MCF 10A (cell line): Measurements from ENCODE around the gene RSKR. TPM values are rescaled to one million over a fixed set of nuclear protein-coding genes. Genes with fewer than 3 reads are reported as not detected.

Experiments
- BruUV-seq: library from RNA; stranded (reverse); fragments of 400-500 nt; replicated peaks from 2 replicates; lab custom pipeline; 2021; lab: Mats Ljungman, UMichigan
- CTCF ChIA-PET: fragments of 300-600 bp; sonication (Branson Sonifier 250); formaldehyde crosslinking; extraction: SDS; loops from one replicate; lab custom pipeline; 2021; ENCODE audit warnings: antibody characterized with exemption, inconsistent platforms; lab: Yijun Ruan, JAX
- POLR2A ChIA-PET: fragments of 300-600, 350-650 bp; sonication (Branson Sonifier 250); formaldehyde crosslinking; extraction: SDS; loops from one replicate; lab custom pipeline; 2020; ENCODE audit warnings: antibody characterized with exemption, inconsistent platforms; lab: Yijun Ruan, JAX
- DNase-seq: peaks from one replicate; pipeline ENCODE4 v3.0.0-alpha.2; 2018; ENCODE audit not compliant: unreplicated experiment
- H3K27ac Mint-ChIP-seq: one replicate; pipeline ENCODE4 v1.8.0; 2022; ENCODE audit warnings: mild to moderate bottlenecking, low read depth, mixed read lengths; ENCODE audit not compliant: unreplicated experiment
- H3K27me3 Mint-ChIP-seq: one replicate; pipeline ENCODE4 v1.8.0; 2022; ENCODE audit warnings: mixed read lengths; ENCODE audit not compliant: insufficient read depth, unreplicated experiment
- H3K36me3 Mint-ChIP-seq: one replicate; pipeline ENCODE4 v1.8.0; 2022; ENCODE audit warnings: mild to moderate bottlenecking, moderate library complexity, mixed read lengths; ENCODE audit not compliant: insufficient read depth, unreplicated experiment
- H3K4me1 Mint-ChIP-seq: one replicate; pipeline ENCODE4 v1.8.0; 2022; ENCODE audit warnings: mixed read lengths; ENCODE audit not compliant: insufficient read depth, unreplicated experiment
- H3K4me3 Mint-ChIP-seq: one replicate; pipeline ENCODE4 v1.8.0; 2022; ENCODE audit warnings: mild to moderate bottlenecking, moderate library complexity, mixed read lengths; ENCODE audit not compliant: unreplicated experiment
- H3K9me3 Mint-ChIP-seq: one replicate; pipeline ENCODE4 v1.8.0; 2022; ENCODE audit warnings: mixed read lengths; ENCODE audit not compliant: unreplicated experiment
- CTCF ChIP-seq: fragments of 200-600 bp; IDR thresholded peaks from one replicate; pipeline ENCODE4 v1.8.0; 2022; ENCODE audit warnings: antibody characterized with exemption, mild to moderate bottlenecking; ENCODE audit not compliant: unreplicated experiment
- intact Hi-C: fragments of 100-400 bp; cut with micrococcal nuclease; formaldehyde crosslinking; loops from 2 replicates; pipeline ENCODE4 v1.14.1; 2022
- total RNA-seq: library from RNA; stranded (reverse); gene quantifications from 2 replicates; pipeline ENCODE4 v1.2.3, GENCODE V29; 2022

RSKR gene
- total RNA-seq, 1 experiment from 2014 or later, result 19.9 TPM

GRCh38 chr17:28623696-28624095 is 9.7 kb upstream of the RSKR start:
- Mint-ChIP-seq H3K36me3 (peaks cover 86% of the 10 kb centered on the region), H3K27me3 (no peaks in the 10 kb centered on the region), H3K4me1 (peaks cover 10% of the 10 kb centered on the region), H3K9me3 (no peaks in the 10 kb centered on the region), H3K4me3 (no peak overlapping the region), H3K27ac (no peak overlapping the region)
- DNase-seq, result no peak
- TF ChIP-seq CTCF, result no peak
- POLR2A ChIA-PET, result interaction anchor here (1.3 to 2.0 kb wide), 2 partner anchors 12 to 25 kb away, joined by 3 to 5 read pairs; partner anchors contain the start of gene SPAG5
- BruUV-seq, result no TSS peak
- intact Hi-C loops, result no loop called here
- CTCF ChIA-PET, result interaction anchor here (0.9 to 1.6 kb wide), 3 partner anchors 11 to 23 kb away, joined by 3 to 5 read pairs (median 5); no protein-coding TSS in a partner anchor

- no peak overlapping the region for H3K27ac Mint-ChIP-seq
- no peaks in the 10 kb centered on the region for H3K9me3 Mint-ChIP-seq
- peaks cover 10% of the 10 kb centered on the region for H3K4me1 Mint-ChIP-seq
- BruUV-seq, result no TSS peak
- ChIA-PET POLR2A (interaction anchor here (0.7 to 2.0 kb wide), 3 partner anchors 21 to 275 kb away, joined by 3 to 5 read pairs (median 3); partner anchors contain the start of gene SPAG5), CTCF (interaction anchor here (0.5 to 1.2 kb wide), 4 partner anchors 9 to 49 kb away, joined by 3 to 5 read pairs (median 4); no protein-coding TSS in a partner anchor)
- intact Hi-C loops, result no loop called here
- DNase-seq, result no peak
- no peak for TF ChIP-seq CTCF
- peaks cover 81% of the 10 kb centered on the region for H3K36me3 Mint-ChIP-seq
- no peaks in the 10 kb centered on the region for H3K27me3 Mint-ChIP-seq
- no peak overlapping the region for H3K4me3 Mint-ChIP-seq
Measured at GRCh38 chr17:28622186-28622585, 8.2 kb upstream of the RSKR start.

GRCh38 chr17:28620010-28620409 is 6.0 kb upstream of the RSKR start:
- TF ChIP-seq CTCF, result no peak
- Mint-ChIP-seq H3K27me3 (no peaks in the 10 kb centered on the region), H3K4me3 (no peak overlapping the region), H3K36me3 (peaks cover 83% of the 10 kb centered on the region), H3K27ac (no peak overlapping the region), H3K9me3 (no peaks in the 10 kb centered on the region), H3K4me1 (no peaks in the 10 kb centered on the region)
- no TSS peak for BruUV-seq
- POLR2A ChIA-PET, result interaction anchor here (0.9 to 2.3 kb wide), 5 partner anchors 9 to 48 kb away, joined by 3 to 11 read pairs (median 4); no protein-coding TSS in a partner anchor
- DNase-seq, result no peak
- intact Hi-C loops, result no loop called here
- CTCF ChIA-PET, result interaction anchor here (0.9 to 1.1 kb wide), 3 partner anchors 9 to 24 kb away, joined by 3 read pairs; no protein-coding TSS in a partner anchor

- Mint-ChIP-seq H3K36me3 (peaks cover 87% of the 10 kb centered on the region), H3K4me1 (no peaks in the 10 kb centered on the region), H3K4me3 (no peak overlapping the region), H3K9me3 (no peaks in the 10 kb centered on the region), H3K27me3 (no peaks in the 10 kb centered on the region), H3K27ac (no peak overlapping the region)
- no TSS peak for BruUV-seq
- no peak for TF ChIP-seq CTCF
- no peak for DNase-seq
- POLR2A ChIA-PET, result interaction anchor here (0.6 to 2.7 kb wide), 9 partner anchors 9 to 37 kb away, joined by 3 to 12 read pairs (median 4); partner anchors contain the start of gene BLTP2
- intact Hi-C loops, result no loop called here
- CTCF ChIA-PET, result interaction anchor here (0.6 to 1.5 kb wide), 3 partner anchors 10 to 32 kb away, joined by 3 to 4 read pairs (median 4); partner anchors contain the start of gene BLTP2
Measured at GRCh38 chr17:28618464-28618863, 4.5 kb upstream of the RSKR start.
